CD4-positive, alpha-beta T cell treated with Interferon gamma for 1 hour (primary cell): ENCODE measurements around the gene ZNF740.
"Not testable (repeated sequence)": the region's sequence is repeated elsewhere in the genome, so short reads cannot be mapped to it uniquely, and the experiment has no call there.

Experiments used
- DNase-seq: peaks from one replicate; pipeline ENCODE4 v3.0.0-alpha.2; 2020

Gene ZNF740, protein sequence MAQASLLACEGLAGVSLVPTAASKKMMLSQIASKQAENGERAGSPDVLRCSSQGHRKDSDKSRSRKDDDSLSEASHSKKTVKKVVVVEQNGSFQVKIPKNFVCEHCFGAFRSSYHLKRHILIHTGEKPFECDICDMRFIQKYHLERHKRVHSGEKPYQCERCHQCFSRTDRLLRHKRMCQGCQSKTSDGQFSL

DNA sequence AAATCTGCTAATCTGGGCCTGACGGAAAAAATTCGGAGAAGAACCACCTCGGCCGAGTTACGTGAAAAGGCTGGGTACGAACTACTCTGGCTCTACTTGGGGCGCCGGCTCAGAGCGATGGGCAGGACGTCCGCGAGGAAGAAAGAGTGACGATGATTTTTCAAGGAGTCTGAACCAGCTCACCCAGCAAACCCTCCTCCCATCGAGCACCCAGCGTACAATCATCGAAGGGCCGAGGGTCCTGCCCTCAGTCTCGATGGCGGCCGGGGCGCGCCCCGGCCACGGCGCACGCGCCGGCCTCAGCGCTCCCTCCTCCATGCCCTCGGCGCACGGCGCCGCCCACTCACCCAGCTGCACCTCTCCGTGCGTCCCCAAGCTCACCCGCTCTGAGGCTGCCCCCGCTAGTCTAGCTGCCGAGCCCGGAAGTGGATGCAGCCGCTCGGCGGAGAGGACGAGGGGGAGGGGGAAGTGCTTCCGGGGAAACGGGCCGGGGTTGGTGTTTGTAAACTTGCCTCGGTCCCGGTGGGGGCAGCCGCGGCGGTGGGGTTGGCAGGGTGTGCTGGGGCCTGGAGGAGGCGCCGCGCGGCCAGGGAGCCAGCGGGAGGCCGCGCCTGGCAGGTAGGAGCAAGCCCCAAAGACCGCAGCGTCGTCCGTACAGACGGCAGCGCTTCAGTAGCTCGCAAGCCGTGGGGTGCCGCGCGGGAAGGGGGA is at the start of gene ZNF740, which contains the start of gene CSAD:
ZNF740 (plus strand) TSS at position 503 of the 711 bp plus-strand sequence. CDS start 1,262 bp downstream, outside the sequence.
CSAD (minus strand) TSS at position 706 of the 711 bp plus-strand sequence. CDS start 7,455 bp downstream, outside the sequence.
- DNase-seq = peak; percentile 99

DNA sequence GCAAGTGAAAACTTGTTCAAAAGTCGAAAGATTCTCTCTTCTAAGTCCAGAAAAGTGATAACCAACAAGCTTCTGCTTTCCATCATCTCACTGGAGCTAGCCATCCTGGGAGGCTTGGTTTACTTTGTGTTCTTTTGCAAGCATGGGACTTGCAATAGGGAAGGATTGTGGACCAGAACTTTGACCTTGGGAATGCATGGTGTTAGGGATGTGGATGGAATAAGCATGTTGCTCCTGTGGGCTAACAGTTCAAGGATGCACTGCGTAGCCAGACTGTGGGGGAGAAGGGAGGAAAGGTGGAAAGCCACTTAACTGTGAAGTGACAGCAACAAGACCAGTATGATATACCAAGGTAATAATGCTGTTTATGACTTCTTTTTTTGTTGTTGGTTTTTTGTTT is 48.7 kb upstream of the ZNF740 start:
- no peak for DNase-seq

DNA sequence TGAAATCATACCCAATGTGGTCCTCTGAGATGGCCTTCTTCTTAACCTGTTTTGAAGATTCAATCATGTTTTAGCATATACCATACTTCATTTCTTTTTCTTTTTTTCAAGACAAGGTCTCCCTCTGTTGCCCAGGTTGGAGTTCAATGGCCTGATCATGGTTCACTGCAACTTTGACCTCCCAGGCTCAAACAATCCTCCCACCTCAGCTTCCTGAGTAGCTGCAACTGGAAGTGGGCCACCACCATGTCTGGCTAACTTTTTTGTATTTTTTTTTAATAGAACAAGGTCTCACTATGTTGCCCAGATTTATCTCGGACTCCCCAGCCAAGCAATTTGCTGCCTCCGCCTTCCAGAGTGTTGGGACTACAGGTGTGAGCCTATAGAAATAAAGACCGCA is 46.8 kb upstream of the ZNF740 start:
- no peak for DNase-seq

DNA sequence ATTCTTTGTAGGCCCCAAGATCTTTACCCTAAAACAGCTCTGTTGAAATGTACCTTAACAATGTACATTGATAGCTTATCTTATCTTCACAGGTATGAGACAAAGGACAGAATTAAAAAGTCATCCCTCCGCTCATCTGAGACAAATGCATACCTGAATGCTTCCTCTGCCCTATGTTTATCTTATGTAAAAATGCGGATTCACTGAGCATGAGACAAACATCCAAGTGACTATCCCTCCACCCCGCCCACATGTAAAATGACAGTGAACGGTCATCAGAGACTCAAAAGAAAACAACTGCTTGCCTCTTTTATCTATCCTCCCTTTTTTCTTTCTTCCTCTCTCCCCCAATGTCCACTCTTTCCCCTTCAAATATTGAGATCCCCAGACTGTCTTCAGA is 37.2 kb upstream of the ZNF740 start:
- no peak for DNase-seq

DNA sequence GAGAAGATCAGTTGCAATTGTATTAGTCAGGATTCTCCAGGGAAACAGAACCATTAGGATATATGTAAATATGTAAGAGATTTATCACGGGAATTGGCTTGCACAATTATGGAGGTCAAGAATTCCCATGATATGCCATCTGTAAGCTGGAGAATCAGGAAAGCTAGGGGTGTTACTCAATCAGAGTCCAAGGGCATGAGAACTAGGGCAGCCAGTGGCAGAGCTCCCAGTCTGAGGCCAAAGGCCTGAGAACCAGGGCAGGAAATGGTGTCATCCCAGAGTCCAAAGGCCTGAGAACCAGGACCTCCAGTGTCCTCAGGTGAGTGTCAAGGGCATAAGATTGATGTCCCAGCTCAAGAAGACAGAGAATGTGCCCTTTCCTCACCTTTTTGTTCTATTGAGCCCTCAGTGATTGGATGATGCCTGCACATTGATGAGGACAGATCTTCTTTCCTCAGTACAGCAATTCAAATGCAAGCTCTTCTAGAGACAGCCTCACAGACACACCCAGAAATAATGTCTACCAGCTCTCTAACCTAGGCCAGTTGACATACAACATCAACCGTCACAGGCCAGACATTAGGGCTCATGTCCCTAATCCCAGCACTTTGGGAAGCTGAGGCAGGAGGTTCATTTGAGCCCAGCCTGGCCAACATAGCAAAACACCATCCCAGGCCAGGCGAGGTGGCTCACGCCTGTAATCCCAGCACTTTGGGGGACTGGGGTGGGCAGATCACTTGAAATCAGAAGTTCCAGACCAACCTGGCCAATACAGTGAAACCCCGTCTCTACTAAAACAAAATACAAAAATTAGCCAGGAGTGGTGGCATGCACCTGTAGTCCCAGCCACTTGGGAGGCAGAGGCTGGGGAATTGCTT is 34.9 kb upstream of the ZNF740 start:
- DNase-seq = no peak

DNA sequence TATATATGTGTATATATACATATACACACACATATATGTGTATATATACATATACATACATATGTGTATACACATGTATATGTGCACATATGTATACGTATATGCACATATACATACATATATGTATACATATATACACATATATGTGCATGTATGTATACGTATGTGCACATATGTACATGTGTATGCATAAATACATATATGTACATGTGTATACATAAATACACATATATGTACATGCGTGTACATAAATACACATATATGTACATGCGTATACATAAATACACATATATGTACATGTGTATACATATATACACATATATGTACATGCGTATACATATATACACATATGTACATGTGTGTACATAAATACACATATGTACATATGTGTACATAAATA is 33.3 kb upstream of the ZNF740 start:
- DNase-seq = no peak

DNA sequence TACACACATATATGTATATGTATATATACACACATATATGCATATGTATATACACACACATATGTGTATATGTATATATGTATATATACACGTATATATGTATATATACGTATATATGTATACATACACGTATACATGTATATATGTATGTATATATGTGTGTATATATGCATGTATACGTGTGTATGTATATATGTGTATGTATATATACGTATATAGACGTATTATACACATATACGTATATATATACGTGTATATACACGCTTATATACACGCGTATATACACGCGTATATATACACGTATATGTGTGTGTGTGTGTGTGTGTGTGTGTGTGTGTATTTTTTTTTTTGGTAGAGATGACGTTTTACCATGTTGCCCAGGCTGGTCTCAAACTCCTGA is 32.9 kb upstream of the ZNF740 start:
- DNase-seq = no peak

DNA sequence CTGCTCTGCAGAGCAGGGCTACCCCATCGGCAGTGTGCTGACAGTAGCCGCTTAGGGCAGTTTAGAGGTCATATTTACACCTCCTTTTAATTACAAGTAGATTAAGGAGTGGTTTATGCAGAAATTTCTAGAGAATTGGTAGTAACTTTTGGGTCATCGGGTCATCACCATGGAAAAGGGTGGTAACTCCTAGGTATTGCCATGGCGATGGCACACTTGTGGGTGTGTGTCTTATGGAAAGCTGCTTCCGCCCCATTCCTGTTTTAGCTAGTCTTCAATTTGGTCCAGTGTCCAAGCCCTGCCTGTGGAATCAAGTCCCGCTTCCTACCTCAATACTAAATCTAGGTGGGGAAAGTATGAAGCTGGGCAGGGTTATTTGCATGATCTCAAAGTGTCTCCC is 29.5 kb upstream of the ZNF740 start:
- no peak for DNase-seq

DNA sequence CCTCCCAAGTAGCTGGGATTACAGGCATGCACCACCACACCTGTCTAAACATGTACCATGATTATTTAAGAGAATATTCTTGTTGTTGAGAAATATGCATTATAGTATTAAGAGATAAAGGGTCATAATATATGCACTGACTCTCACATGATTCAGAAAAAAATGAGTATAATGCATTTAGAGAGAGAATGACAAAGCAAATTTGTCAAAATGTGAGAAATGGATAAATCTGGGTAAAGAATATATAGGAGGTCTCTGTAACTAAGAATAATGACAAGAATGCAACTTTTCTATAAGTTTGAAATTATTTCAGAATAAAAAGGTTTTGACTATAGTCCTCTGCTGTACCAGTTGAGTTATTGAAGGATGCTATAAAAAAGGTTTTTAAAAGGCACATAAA is 28.1 kb upstream of the ZNF740 start:
- no peak for DNase-seq

DNA sequence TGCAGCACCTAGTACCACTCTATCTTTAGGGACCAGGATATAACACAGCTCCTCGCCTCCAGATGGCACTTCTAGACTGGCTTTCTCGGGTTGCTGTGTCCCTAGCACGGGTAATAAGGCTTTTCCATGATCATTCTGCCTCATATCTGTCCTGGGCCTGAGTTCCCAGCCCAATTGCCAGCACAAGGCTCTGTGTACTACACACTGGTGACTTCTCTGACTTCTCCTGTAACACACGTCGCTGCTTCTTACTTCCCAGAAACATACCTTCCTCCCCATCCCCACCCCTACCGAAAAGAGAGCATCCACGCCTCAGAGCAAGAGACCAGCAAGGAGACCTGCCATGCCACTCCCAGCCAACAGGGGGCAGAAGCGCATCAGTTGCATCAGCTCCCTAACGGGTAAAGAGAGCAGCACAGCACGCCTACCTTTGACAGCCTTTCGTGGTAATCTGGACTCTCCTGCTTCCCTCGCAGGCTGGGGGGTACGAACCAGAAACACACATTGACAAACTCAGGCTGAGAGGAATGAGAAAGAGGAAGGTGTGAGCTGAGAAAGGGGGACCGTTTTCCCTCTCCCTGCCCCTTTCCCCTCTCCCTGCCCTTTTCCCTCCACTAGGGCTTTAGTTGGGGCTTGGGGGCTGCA is 21.2 kb upstream of the ZNF740 start:
- DNase-seq = peak; percentile 84

DNA sequence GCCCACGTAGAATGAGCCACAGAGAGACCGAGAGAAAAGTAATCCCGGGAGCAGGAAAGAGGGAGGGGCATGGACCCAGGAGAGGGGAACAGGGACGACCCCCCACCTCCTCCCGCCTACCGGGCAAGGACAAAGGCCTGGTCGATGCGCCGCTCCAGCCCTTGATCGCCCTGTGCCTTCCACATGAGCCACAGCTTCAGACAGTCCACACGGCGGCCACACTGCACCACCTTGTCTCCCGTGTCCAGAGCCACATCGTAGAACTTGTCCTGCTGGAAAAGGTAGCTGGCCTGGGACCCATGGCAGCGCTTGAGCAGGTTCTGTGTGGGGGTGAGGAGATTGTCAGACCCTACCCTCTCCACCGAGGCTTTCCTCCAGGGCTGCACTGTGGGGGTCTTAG is 20.5 kb upstream of the ZNF740 start:
- DNase-seq = no peak

DNA sequence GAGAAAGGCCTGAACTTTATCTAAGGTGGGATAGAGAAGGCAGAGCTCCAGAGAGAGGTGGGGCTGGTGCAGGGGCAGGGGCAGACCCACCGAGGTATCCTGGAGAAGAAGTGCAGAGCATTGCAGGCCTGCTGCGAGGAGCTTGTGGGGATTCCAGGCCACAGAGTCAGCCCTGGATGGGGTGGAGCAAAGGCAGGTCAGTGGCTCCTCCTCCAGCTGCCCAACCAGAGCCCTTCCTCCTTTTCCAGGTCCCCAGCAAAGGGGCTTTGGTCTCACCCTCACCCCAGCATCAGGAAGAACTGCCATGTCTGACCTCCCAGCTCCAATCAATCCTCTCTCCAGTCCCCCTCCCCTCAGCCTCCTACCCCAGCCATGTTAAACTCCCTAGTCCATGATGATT is 19.8 kb upstream of the ZNF740 start:
- DNase-seq = no peak

DNA sequence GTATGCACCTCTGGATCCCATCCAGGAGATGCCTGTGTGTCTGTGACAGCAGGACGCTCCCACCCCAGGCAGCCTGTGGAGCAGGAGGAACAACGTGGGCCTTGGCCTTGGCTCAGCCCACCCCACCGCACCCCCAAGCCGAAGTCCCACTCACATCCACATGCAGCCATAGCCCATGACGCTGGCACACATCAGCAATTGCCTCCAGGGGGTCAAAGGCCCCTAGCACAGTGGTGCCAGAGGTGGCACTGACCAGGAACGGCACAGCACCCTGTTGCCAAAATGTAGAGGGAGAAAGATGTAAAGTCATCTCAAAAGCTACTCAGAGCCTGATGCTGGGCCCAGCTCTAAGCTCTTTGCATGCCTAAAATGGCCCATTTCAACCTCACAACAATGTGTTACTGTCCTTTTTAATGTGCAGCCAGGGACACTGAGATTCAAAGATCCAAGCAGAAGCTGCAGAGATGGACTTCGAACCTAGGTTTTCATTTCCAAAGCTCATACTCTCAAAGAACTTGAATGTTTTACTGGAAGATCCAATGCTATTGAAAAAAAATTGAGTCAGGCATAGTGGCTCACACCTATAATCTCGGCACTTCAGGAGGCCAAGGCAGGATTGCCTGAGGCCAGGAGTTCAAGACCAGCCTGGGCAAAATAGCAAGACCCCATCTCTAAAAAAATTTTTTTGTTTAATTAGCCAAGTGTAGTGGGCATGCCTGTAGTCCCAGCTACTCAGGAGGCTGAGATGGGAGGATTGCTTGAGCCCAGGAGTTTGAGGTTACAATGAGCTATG is 19.2 kb upstream of the ZNF740 start:
- DNase-seq = no peak

DNA sequence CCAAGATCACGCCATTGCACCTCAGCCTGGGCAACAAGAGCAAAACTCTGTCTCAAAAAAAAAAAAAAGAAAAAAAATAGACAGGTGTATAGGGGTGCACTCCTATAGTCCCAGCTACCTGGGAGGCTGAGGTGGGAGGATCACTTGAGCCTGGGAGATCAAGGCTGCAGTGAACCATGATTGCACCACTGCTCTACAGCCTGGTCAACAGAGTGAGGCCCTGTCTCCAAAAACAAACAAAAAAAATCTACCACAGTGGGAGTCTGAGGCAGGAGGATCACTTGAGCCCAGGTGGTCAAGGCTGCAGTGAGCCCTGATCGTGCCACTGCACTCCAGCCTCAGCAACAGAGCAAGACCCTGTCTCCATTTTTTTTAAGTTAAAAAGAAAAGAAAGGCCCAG is 17.5 kb upstream of the ZNF740 start:
- DNase-seq = not testable (repeated sequence)

DNA sequence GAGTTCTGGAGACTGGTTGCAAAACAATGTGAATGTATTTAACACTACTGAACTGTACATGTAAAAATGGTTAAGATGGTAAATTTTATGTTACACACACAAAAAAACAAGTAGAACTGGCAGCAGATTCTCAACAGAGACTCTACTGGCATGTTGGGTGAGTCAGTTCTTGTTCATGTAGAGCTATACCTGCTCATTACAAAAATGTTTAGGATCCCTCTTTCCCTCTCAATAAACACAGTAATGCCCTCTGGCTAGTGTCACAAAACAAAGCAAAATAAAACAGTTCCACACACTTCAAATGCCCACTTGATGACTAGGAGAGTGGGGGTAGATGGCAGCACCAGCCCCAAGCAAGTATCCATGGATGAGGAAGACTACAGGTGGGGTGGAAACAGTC is 13.7 kb upstream of the ZNF740 start:
- no peak for DNase-seq

DNA sequence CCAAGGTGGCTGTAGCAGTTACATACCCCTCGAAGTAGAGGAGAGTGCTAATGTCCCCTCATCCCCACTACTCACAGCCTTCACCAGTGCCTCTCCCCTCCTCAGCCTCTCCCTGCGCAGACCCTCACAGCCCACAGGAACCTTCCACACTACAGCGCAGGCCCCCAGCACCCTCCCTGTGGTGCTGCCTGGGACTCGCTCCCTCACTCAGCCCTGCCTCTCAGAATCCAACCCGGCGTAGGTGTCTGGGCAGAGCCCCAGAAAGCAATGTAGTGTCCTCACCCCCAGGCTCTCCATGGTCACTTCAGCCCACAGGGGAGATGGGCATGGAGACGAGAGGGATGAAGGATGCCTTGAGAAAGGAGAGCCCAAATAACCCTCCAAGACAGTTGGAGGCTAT is 10.9 kb upstream of the ZNF740 start:
- no peak for DNase-seq

DNA sequence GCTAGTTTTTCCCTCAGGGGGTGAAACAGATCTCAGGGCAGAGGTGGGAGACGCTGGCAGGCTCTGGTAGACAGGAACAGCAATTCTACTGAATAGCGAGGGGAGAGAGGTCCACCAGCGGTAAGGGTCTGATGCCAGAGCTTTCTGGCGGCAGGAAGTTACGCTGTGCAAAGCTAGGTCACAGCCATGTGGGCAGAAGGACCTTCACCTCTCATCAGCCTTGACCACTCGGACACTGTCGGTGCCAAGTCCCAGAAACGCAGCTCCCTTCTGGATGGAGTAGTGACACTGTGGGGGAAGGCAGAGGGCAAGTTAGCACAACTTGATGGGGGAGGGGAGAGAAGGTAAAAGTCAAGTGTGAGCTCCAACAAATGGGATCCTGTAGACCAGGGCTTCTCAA is 10.3 kb upstream of the ZNF740 start:
- DNase-seq = no peak

DNA sequence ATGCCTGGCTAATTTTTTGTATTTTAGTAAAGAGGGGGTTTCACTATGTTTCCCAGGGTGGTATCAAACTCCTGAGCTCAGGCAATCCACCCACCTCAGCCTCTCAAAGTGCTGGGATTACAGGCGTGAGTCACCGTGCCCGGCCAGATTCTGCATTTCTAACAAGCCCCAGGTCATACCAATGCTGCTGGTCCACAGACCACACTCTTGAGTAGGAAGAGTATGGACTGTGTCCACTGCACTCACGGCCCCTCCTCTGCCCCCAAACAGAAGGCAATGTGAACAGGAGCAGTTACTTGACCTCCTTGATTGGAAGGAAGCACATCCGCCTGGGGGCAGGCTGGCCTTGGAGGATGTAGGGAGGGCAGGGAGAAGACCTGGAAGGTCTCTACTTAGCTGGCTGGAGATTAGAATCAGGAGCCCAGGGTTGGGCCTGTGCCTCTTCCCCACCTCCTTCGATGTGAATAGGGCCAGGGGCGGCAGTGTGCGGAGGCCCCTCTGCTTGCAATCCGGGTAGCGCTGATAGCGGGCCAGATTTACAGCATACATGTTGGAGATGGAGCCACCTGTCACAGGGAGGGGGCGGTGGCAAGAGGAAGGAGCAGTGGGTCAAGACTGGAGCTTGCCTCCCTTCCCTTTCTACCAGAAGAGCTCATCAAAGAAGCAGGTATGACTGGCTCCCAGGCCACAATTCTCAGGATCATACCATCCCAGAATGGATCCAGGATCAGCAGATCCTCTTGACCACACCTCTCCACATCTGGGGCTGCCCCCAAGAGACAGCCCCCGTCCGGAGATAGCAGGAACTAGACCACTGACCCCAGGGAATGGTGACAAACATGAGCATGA is 9.4 kb upstream of the ZNF740 start:
- DNase-seq = no peak

DNA sequence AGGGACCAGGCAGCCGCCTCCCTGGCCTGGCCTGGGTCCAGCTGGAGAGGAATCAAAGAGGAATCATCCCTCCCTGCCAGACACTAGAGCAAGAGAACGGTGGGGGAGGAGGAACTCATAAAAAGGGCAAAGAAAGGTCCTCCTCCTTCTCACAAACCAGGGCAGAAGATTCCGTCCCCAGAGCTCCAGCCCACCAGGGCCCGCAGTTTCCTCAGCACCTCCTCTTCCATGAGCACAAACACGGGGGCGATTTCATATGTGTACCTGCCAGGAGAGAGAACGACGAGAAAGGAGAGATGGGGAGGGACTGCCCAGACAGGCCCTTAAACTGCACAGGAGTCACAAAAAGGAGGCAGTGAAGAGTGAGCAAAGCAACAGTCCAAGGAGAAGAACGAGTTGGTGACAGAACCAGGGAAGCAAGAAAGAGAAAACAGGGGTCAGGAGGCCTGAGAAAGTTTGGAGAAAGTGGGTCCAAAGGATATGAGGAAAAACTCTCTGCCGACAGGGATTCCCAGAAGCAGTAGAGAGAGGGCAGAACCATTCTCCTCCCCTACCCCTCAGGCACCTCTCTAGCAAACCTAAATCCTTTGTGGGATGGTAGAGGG is 8.7 kb upstream of the ZNF740 start:
- no peak for DNase-seq

DNA sequence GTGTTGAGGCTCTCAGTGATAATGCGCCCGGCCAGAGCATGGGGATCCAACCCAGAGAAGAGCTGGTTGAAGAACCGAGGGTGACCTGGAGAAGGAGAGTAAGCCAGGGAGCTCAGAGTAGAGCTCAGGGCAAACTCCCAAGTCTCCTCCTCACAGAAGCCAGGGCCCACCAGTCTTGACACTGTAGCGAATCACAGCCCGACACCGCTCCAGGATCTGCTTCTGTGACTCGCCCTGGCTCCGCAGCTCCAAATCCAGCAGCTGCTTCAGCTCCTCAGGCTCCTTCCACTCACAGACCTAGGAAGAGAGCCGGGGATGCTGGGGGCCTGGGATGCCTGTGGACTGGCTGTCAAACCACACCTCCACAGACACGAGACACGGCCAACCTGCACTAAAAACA is 8.2 kb upstream of the ZNF740 start:
- DNase-seq = no peak
